IMR-90 (cell line): ENCODE measurements around the gene SCG5. TPM values are rescaled to one million over a fixed set of nuclear protein-coding genes. Genes with fewer than 3 reads are reported as not detected.
A peak's percentile ranks its signal among the peaks of the same experiment; 100 is the strongest.

Source experiments
- ATAC-seq: fragments of 200-7000 bp; cut with Tn5 transposase; 2 replicates; pipeline ENCODE4 v1.9.1; 2020; ENCODE audit warnings: low read depth, mild to moderate bottlenecking, moderate library complexity
- BruUV-seq: library from RNA; stranded (reverse); fragments of 400-500 nt; replicated peaks from 2 replicates; lab custom pipeline; 2021; lab: Mats Ljungman, UMichigan
- CTCF ChIA-PET: fragments of 300-600 bp; formaldehyde crosslinking; extraction: SDS; loops from one replicate; lab custom pipeline; 2021; ENCODE audit warnings: antibody characterized with exemption; lab: Yijun Ruan, JAX
- POLR2A ChIA-PET: fragments of 300-600 bp; sonication (Branson Sonifier 250); formaldehyde crosslinking; loops from one replicate; lab custom pipeline; 2022; ENCODE audit warnings: antibody characterized with exemption; ENCODE audit not compliant: unreplicated experiment; lab: Charles Lee
- DNase-seq: peaks from one replicate; pipeline ENCODE4 v3.0.0; 2013
- H2AFZ ChIP-seq: replicated peaks from 2 replicates; pipeline ENCODE3; 2013; ENCODE audit warnings: low read length, mild to moderate bottlenecking; ENCODE audit not compliant: poor library complexity
- H2AK5ac ChIP-seq: 2 replicates; pipeline ENCODE4 v1.6.1; 2013; ENCODE audit warnings: low read depth, low read length, inconsistent platforms
- H2AK9ac ChIP-seq: replicated peaks from 2 replicates; pipeline ENCODE3; 2013; ENCODE audit warnings: mild to moderate bottlenecking, low read depth, low read length, moderate library complexity; ENCODE audit not compliant: poor library complexity
- H2BK120ac ChIP-seq: 2 replicates; pipeline ENCODE4 v1.6.1; 2013; ENCODE audit warnings: low read depth, low read length, inconsistent platforms
- H2BK15ac ChIP-seq: 3 replicates; pipeline ENCODE4 v1.6.1; 2013; ENCODE audit warnings: low read depth, low read length, inconsistent platforms
- H2BK20ac ChIP-seq: 2 replicates; pipeline ENCODE4 v1.6.1; 2013; ENCODE audit warnings: low read depth, mild to moderate bottlenecking, inconsistent platforms, low read length, moderate library complexity
- H2BK5ac ChIP-seq: 2 replicates; pipeline ENCODE4 v1.6.1; 2013; ENCODE audit warnings: mild to moderate bottlenecking, low read depth, low read length, inconsistent platforms; ENCODE audit not compliant: poor library complexity, severe bottlenecking
- H3K14ac ChIP-seq: replicated peaks from 2 replicates; pipeline ENCODE4 v1.6.1; 2013; ENCODE audit warnings: low read depth, low read length, inconsistent platforms
- H3K18ac ChIP-seq: 2 replicates; pipeline ENCODE4 v1.6.1; 2013; ENCODE audit warnings: low read depth, low read length, control low read depth
- H3K23ac ChIP-seq: 2 replicates; pipeline ENCODE4 v1.6.1; 2013; ENCODE audit warnings: low read depth, low read length, inconsistent platforms
- H3K27ac ChIP-seq: 2 replicates; pipeline ENCODE4 v1.5.1; 2013; ENCODE audit warnings: mild to moderate bottlenecking, control low read depth, low read length; ENCODE audit not compliant: insufficient read depth
- H3K27me3 ChIP-seq: 2 replicates; pipeline ENCODE4 v1.6.1; 2013; ENCODE audit warnings: low read length; ENCODE audit not compliant: control insufficient read depth, insufficient read depth
- H3K36me3 ChIP-seq: 2 replicates; pipeline ENCODE4 v1.6.1; 2013; ENCODE audit warnings: low read length, mixed read lengths; ENCODE audit not compliant: control insufficient read depth, insufficient read depth
- H3K4ac ChIP-seq: 2 replicates; pipeline ENCODE4 v1.6.1; 2013; ENCODE audit warnings: low read depth, low read length, inconsistent platforms
- H3K4me1 ChIP-seq: 2 replicates; pipeline ENCODE4 v1.6.1; 2013; ENCODE audit warnings: low read length, mixed read lengths; ENCODE audit not compliant: control insufficient read depth, insufficient read depth
- H3K4me2 ChIP-seq: 2 replicates; pipeline ENCODE4 v1.6.1; 2013; ENCODE audit warnings: low read depth, mild to moderate bottlenecking, control low read depth, low read length, moderate library complexity
- H3K4me3 ChIP-seq: 2 replicates; pipeline ENCODE4 v1.5.1; 2013; ENCODE audit warnings: low read depth, mild to moderate bottlenecking, control low read depth, low read length, moderate library complexity; ENCODE audit not compliant: insufficient read depth
- H3K56ac ChIP-seq: 2 replicates; pipeline ENCODE4 v1.6.1; 2013; ENCODE audit warnings: low read length, inconsistent platforms; ENCODE audit not compliant: insufficient read depth; ENCODE audit errors: extremely low read depth
- H3K79me1 ChIP-seq, 2 experiments: 2 replicates each; pipeline ENCODE4 v1.6.1; 2013; ENCODE audit warnings: low read length in 2 of 2, inconsistent platforms in 1 of 2, low read depth in 1 of 2
- H3K9ac ChIP-seq: 2 replicates; pipeline ENCODE4 v1.6.1; 2013; ENCODE audit warnings: low read depth, low read length, control low read depth
- H3K9me1 ChIP-seq: 2 replicates; pipeline ENCODE4 v1.6.1; 2013; ENCODE audit warnings: low read length, inconsistent platforms; ENCODE audit not compliant: insufficient read depth
- H3K9me3 ChIP-seq: 2 replicates; pipeline ENCODE4 v1.6.1; 2013; ENCODE audit warnings: low read length; ENCODE audit not compliant: control insufficient read depth, insufficient read depth
- H4K20me1 ChIP-seq: 2 replicates; pipeline ENCODE4 v1.6.1; 2013; ENCODE audit warnings: low read length, inconsistent platforms; ENCODE audit not compliant: insufficient read depth
- H4K5ac ChIP-seq: 2 replicates; pipeline ENCODE4 v1.6.1; 2013; ENCODE audit warnings: mild to moderate bottlenecking, low read depth, low read length, control low read depth
- H4K8ac ChIP-seq, 2 experiments: 2 replicates each; pipeline ENCODE4 v1.6.1; 2013; ENCODE audit warnings: low read depth in 2 of 2, low read length in 2 of 2, control low read depth in 1 of 2, inconsistent platforms in 1 of 2
- H4K91ac ChIP-seq: 2 replicates; pipeline ENCODE4 v1.6.1; 2013; ENCODE audit warnings: low read depth, low read length, inconsistent platforms; ENCODE audit not compliant: insufficient read depth
- CEBPB ChIP-seq: IDR thresholded peaks from 2 replicates; pipeline ENCODE4 v1.6.1; 2012; ENCODE audit warnings: low read depth, low read length, improper control_type of control experiment
- CHD1 ChIP-seq: IDR thresholded peaks from 2 replicates; pipeline ENCODE4 v1.6.1; 2012; ENCODE audit warnings: low read depth, low read length, improper control_type of control experiment
- ELK1 ChIP-seq: fragments of 150-350 bp; IDR thresholded peaks from 2 replicates; pipeline ENCODE4 v1.6.1; 2016; ENCODE audit warnings: low read depth, mild to moderate bottlenecking, low read length, moderate library complexity, borderline replicate concordance
- FOS ChIP-seq: fragments of 150-350 bp; IDR thresholded peaks from 2 replicates; pipeline ENCODE4 v1.6.1; 2016; ENCODE audit warnings: low read depth, low read length
- MAZ ChIP-seq: IDR thresholded peaks from 2 replicates; pipeline ENCODE4 v1.6.1; 2012; ENCODE audit warnings: low read depth, mild to moderate bottlenecking, low read length, improper control_type of control experiment, moderate library complexity, borderline replicate concordance
- MXI1 ChIP-seq: IDR thresholded peaks from 2 replicates; pipeline ENCODE4 v1.6.1; 2012; ENCODE audit warnings: low read depth, mild to moderate bottlenecking, low read length, moderate library complexity, borderline replicate concordance
- NFE2L2 ChIP-seq: fragments of 150-350 bp; IDR thresholded peaks from 2 replicates; pipeline ENCODE4 v1.6.1; 2016; ENCODE audit warnings: low read depth, mild to moderate bottlenecking, low read length
- POLR2A ChIP-seq: IDR thresholded peaks from 2 replicates; pipeline ENCODE4 v1.6.1; 2012; ENCODE audit warnings: mild to moderate bottlenecking, low read depth, low read length
- RFX5 ChIP-seq: IDR thresholded peaks from 2 replicates; pipeline ENCODE4 v1.8.0; 2012; ENCODE audit warnings: low read depth, mild to moderate bottlenecking, low read length, moderate library complexity
- SMC3 ChIP-seq: fragments of 150-350 bp; IDR thresholded peaks from 2 replicates; pipeline ENCODE4 v1.6.1; 2016; ENCODE audit warnings: low read depth, mild to moderate bottlenecking, antibody characterized with exemption, low read length, moderate library complexity
- USF2 ChIP-seq: fragments of 150-350 bp; IDR thresholded peaks from 2 replicates; pipeline ENCODE4 v1.6.1; 2017; ENCODE audit warnings: mild to moderate bottlenecking, antibody characterized with exemption, low read length, low read depth
- WGBS, 2 experiments: methylation state at CpG; one replicate each; pipeline versions ENCODE4 v1.1.5 to v1.1.7; 2013; ENCODE audit warnings: missing lambda C conversion rate in 2 of 2; ENCODE audit not compliant: insufficient read length in 1 of 2; ENCODE audit errors: extremely low coverage in 2 of 2; 5-methylcytosine and 5-hydroxymethylcytosine counted together
- dilution Hi-C: fragments of 300-500 bp; cut with HindIII; formaldehyde crosslinking; loops from one replicate; pipeline ENCODE4 v1.14.3; 2018; ENCODE audit warnings: low sequenced_read_pairs; ENCODE audit not compliant: unreplicated experiment
- in situ Hi-C: fragments of 300-500 bp; cut with MboI; formaldehyde crosslinking; loops from 3 replicates; pipeline ENCODE4 v1.14.3; 2019; ENCODE audit warnings: low sequenced_read_pairs, inconsistent platforms, mixed read lengths
- intact Hi-C: fragments of 100-400 bp; cut with micrococcal nuclease; formaldehyde crosslinking; loops from 2 replicates; pipeline ENCODE4 v1.10.0; 2022
- polyA plus RNA-seq, 3 experiments: library from polyadenylated mRNA; depleted of rRNA; stranded (reverse); fragments of >200 nt; gene quantifications; 2 replicates each; pipeline ENCODE4 v1.2.3, GENCODE V29; 2012; ENCODE audit warnings: low replicate concordance in 1 of 3
- total RNA-seq: library from RNA; depleted of rRNA; stranded (reverse); fragments of >200 nt; gene quantifications from 2 replicates; pipeline ENCODE4 v1.2.3, GENCODE V29; 2012

SCG5 gene
- total and polyA plus RNA-seq, 2 of the 4 experiments (the other 2 are of a cell fraction), result 7.9 to 16.8 TPM

- TF ChIP-seq ELK1 (no peak), FOS (peak; percentile 50; the same call in 1 of the 2 replicates)
Observed at GRCh38 chr15:32659340-32660155, 18.0 kb downstream of the SCG5 start (continued).

- peak overlapping the region; percentile 71; the same call in 1 of the 2 replicates for H3K23ac ChIP-seq
- in situ Hi-C loops, result loop anchor here (5.0 to 10.0 kb wide), 2 partner anchors 51 to 329 kb away; partner anchors contain the start of gene GREM1
- no peak overlapping the region for H3K9ac ChIP-seq
- intact Hi-C loops, result loop anchor here (5.0 kb wide), 1 partner anchor 179 kb away; no protein-coding TSS in a partner anchor
- H4K5ac ChIP-seq, result peak overlapping the region; percentile 69; the same call in 1 of the 2 replicates
- CTCF ChIA-PET, result interaction anchor here (0.8 to 3.0 kb wide), 5 partner anchors 19 to 331 kb away, joined by 3 to 29 read pairs (median 3); no protein-coding TSS in a partner anchor
- no peaks in the 10 kb centered on the region for H3K27me3 ChIP-seq
- no TSS peak for BruUV-seq
- peak overlapping the region; percentile 88 for H2BK20ac ChIP-seq
- H3K36me3 ChIP-seq, result no peaks in the 10 kb centered on the region
- ATAC-seq (no peak), DNase-seq (no peak)
- peaks cover 16 to 33% of the 10 kb centered on the region in 2 experiments for H3K79me1 ChIP-seq
- no CpG with 5 or more reads among the region's 4 CpGs for WGBS, 2 experiments
- H3K4me1 ChIP-seq, result peaks cover 11% of the 10 kb centered on the region
- H4K8ac ChIP-seq, result peak overlapping the region; percentile 7 to 9; a peak in 2 of 4 replicates
- TF ChIP-seq RFX5, result no peak
- TF ChIP-seq SMC3, result no peak
- no peak for TF ChIP-seq NFE2L2
- TF ChIP-seq MAZ, result no peak
- no peak for TF ChIP-seq CHD1
- no peak for TF ChIP-seq CEBPB
- no peak for TF ChIP-seq USF2
- no peak for TF ChIP-seq MXI1
- TF ChIP-seq FOS, result no peak
- TF ChIP-seq POLR2A, result no peak
- H3K4me2 ChIP-seq, result no peak overlapping the region
- peak overlapping the region; percentile 60; the same call in 1 of the 2 replicates for H4K91ac ChIP-seq
- POLR2A ChIA-PET, result no interaction called here
- dilution Hi-C loops, result no loop called here
- H3K18ac ChIP-seq, result peak overlapping the region; percentile 80
- no peak overlapping the region for H3K56ac ChIP-seq
- H2BK15ac ChIP-seq, result peak overlapping the region; percentile 89; the same call in 2 of the 3 replicates
- no peak overlapping the region for H3K27ac ChIP-seq
- no peaks in the 10 kb centered on the region for H4K20me1 ChIP-seq
- no peak overlapping the region for H3K4me3 ChIP-seq
- H3K9me3 ChIP-seq, result no peaks in the 10 kb centered on the region
- peak overlapping the region; percentile 48 for H3K14ac ChIP-seq
- H3K9me1 ChIP-seq, result peaks cover 5% of the 10 kb centered on the region
- no peak overlapping the region for H2AFZ ChIP-seq
- peak overlapping the region; percentile 94 for H2AK5ac ChIP-seq
- peak overlapping the region; percentile 82 for H2BK120ac ChIP-seq
- H3K4ac ChIP-seq, result peak overlapping the region; percentile 75
- no peak overlapping the region for H2AK9ac ChIP-seq
- peak overlapping the region; percentile 53 for H2BK5ac ChIP-seq
Observed at GRCh38 chr15:32663671-32664070, 22.2 kb downstream of the SCG5 start.
